WI38 (cell line): ENCODE measurements around the gene ZNF525.
"Not testable (repeated sequence)": the region's sequence is repeated elsewhere in the genome, so short reads cannot be mapped to it uniquely, and the experiment has no call there.

Experiments used
- H3K4me3 ChIP-seq: 2 replicates; pipeline ENCODE4 v1.5.1; 2011; ENCODE audit warnings: low read depth, mild to moderate bottlenecking, control low read depth, low read length
- CTCF ChIP-seq: IDR thresholded peaks from 2 replicates; pipeline ENCODE4 v1.5.1; 2012; ENCODE audit warnings: low read depth, mild to moderate bottlenecking, control low read depth, low read length

Gene ZNF525

GRCh38 chr19:53396525-53396868, 31.0 kb downstream of the ZNF525 start:
- TF ChIP-seq CTCF = no peak
- H3K4me3 ChIP-seq = peak overlapping the region; percentile 9; the same call in 1 of the 2 replicates

- not testable (repeated sequence) for H3K4me3 ChIP-seq
These were observed 32.4 kb downstream of the ZNF525 start for GRCh38 chr19:53397918-53398317.

DNA sequence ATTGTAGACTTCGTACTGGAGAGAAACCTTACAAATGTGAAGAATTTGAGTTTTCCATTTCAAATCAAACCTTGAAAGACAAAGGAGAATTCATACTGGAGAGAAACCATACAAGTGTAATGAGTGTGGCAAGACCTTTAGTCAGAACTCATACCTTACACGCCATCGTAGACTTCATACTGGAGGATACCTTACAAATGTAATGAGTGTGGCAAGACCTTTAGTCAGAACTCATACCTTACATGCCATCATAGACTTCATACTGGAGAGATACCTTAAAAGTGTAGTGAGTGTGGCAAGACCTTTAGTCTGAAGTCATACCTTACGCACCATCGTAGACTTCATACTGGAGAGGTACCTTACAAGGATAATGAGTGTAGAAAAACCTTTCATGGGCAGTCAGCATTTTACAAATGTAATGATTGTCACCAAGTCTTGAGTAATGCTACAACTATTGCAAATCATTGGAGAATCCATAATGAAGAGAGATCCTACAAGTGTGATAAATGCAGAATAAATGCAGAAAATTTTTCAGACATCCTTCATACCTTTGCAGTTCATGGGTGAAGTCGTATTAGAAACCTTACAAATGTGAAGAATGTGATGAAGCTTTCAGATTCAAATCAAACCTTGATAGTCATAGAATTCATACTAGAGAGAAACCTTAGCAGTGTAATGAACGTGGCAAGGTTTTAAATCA, 44.1 kb downstream of the ZNF525 start:
- H3K4me3 ChIP-seq = no peak overlapping the region
- TF ChIP-seq CTCF = no peak

DNA sequence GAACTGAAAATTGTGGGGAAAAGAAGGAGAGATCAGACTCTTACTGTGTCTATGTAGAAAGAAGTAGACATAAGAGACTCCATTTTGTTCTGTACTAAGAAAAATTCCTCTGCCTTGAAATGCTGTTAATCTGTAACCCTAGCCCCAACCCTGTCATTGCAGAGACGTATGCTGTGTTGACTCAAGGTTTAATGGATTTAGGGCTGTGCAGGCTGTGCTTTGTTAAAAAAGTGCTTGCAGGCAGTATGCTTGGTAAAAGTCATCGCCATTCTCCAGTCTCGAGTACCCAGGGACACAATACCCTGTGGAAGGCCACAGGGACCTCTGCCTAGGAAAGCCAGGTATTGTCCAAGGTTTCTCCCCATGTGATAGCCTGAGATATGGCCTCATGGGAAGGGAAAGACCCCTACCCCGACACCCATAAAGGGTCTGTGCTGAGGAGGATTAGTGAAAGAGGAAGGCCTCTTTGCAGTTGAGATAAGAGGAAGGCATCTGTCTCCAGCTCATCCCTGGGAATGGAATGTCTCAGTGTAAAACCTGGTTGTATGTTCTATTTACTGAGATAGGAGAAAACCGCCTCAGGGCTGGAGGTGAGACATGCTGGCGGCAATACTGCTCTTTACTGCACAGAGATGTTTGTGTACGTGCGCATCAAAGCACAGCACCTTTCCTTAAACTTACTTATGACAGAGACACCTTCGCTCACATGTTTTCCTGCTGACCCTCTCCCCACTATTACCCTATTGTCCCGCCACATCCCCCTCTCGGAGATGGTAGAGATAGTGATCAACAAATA, 55.2 kb downstream of the ZNF525 start:
- H3K4me3 ChIP-seq = not testable (repeated sequence)

DNA sequence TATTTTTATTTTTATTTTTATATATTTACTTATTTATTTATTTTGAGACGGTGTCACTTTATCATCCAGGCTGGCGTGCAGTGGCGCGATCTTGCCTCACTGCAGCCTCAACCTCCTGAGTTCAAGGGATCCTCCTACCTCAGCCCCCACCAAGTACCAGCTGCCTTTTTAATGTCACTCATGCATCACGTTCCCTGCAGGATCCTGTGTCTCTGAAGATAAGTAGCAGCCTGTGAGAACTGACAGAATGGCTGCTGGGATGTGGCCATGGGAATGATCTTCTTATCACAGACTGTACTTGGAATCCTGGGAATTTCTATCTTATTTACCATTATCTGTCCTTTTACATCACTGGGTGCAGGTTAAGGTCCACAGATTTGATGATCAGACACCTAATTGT, 57.0 kb downstream of the ZNF525 start:
- no peak overlapping the region for H3K4me3 ChIP-seq
- no peak for TF ChIP-seq CTCF

GRCh38 chr19:53423074-53423473, 57.6 kb downstream of the ZNF525 start:
- not testable (repeated sequence) for H3K4me3 ChIP-seq

GRCh38 chr19:53423680-53424079, 58.2 kb downstream of the ZNF525 start:
- not testable (repeated sequence) for H3K4me3 ChIP-seq

DNA sequence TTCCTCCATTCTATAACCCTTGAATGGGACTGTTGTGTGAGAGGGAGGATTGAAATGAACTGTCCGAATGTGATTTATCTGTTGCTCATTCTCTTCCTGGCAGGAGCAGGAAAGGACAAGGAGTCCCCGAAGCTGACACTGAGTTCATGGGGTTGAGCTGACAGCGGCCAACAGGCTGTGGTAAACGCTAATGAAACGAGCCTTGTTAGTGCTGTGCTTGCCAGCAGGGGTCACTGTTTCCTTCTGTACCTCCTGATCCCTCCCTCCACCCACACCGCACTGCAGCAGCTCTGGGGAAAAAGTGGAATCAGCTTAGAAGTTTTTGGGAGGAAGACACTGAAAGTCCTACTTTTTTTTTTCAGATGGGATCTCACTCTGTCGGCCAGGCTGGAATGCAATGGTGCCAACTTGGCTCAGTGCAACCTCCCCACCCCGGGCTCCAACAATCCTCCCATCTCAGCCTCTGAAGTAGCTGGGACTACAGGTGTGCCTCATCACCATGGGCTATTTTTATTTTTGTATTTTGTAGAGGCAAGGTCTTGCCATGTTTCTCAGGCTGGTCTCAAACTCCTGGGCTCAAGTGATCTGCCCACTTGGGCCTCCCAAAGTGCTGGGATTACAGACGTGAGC, 59.6 kb downstream of the ZNF525 start:
- peak; percentile 79 for TF ChIP-seq CTCF
- no peak overlapping the region for H3K4me3 ChIP-seq

DNA sequence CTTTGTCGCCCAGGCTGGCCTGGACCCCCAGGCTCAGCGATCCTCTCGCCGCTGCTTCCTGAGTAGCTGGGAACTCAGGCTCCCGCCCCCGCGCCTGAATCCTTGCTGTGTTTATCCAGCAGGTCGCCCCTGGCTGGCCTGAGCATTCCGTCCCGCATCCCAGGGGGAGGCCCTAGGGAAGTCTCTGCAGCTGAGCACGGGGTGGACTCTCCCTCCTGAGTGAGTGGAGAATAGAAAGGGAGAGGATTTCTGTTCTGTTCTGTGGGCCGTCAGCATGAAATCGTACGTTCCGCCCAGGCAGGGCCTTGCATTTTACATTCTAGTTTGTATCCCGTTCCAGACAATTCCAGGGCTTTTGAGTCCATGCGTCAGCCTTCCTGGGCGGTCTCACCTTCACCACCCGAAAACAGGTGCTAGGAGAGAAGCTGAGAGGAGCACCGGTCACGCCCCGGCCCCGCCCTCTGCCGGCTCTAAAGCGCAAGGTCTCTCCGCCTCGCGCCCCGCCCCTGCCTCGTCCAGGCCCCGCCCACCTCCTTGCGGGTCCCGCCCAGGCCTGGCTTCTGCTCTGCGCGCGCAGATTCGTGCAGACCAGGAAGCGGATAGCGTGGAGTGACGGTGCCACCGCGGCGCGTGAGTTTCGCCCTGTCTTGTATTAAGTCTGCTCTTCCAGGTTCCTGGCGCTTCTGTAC, 66.0 kb downstream of the ZNF525 start, which contains the start of gene ZNF761:
ZNF761 (plus strand) TSS at position 586 of the 689 bp plus-strand sequence. CDS start 15,285 bp downstream, outside the sequence.
- H3K4me3 ChIP-seq = peak within 1 kb of the TSS; percentile 92
- peak; percentile 37; the same call in 1 of the 2 replicates for TF ChIP-seq CTCF
